Renal cortical epithelial cell (primary cell): ENCODE results near the gene STAC2. TPM values are rescaled to one million over a fixed set of nuclear protein-coding genes. Genes with fewer than 3 reads are reported as not detected.
"Not testable (repeated sequence)": the region's sequence is repeated elsewhere in the genome, so short reads cannot be mapped to it uniquely, and the experiment has no call there.

ENCODE experiments used
- DNase-seq: peaks from one replicate; pipeline ENCODE4 v3.0.0-alpha.2; 2011; ENCODE audit warnings: low read depth
- total RNA-seq: library from RNA; depleted of rRNA; stranded (reverse); fragments of >200 nt; gene quantifications from 2 replicates; pipeline ENCODE4 v1.2.3, GENCODE V29; 2014

Gene STAC2
- total RNA-seq, 1 donor from 2014 or later = 44.7 TPM

DNA sequence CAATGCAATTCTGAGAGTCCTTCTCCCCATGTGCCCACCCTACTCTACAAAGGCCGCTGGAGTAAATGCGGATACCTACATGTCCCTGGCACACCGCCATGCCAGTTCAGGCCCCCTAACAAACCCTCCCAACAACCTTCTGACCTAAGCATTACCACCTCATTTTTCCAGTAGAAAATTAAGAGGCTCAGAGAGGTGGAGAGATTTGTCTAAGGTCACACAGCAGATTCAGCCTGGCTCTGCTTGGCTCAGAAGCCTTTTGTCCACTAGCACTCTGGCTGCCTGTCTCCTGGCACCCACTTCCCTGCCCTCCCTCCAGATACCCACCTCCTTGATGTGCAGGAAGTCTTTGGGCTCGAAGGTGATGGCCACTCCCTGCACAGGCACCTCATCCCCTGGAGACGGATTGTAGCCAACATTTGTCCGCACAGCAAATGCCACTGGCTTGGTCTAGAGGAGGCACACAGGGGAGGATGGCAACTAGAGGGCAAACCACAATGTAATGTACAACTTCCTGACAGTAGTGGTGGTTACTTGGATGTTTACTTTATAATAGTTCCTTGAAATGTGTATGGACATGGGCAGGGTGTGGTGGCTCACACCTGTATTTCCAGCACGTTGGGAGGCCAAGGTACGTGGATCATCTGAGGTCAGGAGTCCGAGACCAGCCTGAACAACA, 38.5 kb downstream of the STAC2 start:
- DNase-seq = no peak

GRCh38 chr17:39186481-39187002, 39.2 kb downstream of the STAC2 start:
- DNase-seq = no peak

- DNase-seq = no peak
Measured at GRCh38 chr17:39183720-39184119, 42.0 kb downstream of the STAC2 start.

GRCh38 chr17:39183045-39183444, 42.7 kb downstream of the STAC2 start:
- DNase-seq = no peak

GRCh38 chr17:39181303-39181702, 44.4 kb downstream of the STAC2 start:
- DNase-seq = no peak

GRCh38 chr17:39178536-39178935, 47.2 kb downstream of the STAC2 start:
- DNase-seq = peak; percentile 50

GRCh38 chr17:39177256-39177655, 48.5 kb downstream of the STAC2 start:
- DNase-seq = no peak

DNA sequence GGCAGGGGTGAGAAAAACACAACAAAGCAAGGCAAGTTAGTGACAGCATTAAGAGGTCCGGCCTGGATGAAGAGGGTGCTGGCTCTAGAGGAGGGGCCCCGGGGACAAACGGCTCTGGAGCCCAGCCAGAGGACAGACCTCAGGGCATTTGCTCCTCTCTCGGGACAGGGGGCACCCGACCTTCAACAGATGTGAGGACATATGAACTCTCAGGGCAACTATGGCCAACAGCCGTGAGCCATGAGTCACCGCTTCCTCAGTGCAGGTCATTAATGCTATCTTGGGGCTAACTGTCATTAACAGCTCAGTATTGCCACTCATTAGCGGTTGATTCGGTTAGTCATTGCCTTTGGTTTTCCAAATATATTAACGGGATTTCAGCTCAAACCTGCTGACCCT, 50.1 kb downstream of the STAC2 start:
- peak; percentile 68 for DNase-seq

DNA sequence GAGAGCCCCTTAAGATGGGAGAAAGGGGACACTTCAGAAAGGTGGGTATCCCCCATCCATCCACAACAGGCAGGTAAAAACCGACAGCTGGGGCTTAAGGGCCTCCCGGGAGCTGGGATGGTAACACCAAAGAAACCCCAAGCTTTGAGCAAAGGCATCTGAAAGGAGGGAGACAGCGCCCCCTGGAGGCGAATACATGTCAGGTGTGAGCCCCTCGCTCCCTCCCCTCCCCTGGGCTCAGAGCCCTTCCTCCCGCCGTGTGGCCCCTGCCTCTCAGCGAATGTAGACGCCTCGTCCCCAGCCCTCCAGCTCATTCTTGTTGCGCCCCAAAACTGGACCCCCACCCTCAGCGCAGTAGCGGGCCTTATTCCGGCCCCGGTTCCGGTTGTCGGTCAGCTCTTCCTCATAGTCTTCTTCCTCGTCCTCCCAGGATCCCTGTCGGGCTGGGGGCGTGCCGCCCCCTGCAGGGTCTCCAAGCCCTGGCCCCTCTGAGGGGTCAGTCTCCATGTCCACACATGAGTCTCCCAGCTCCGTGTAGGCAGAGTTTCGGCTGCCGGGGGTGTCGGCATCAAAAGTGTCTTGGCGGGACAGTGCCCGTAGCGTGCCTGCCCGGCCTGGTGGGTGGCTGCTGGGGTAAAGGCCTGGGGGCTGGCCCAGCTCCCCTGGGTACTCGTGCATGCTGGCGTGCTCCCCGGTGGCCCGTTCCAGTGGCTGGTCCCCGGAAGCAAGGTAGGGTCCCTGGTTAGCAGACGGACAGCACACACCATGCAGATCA, 50.6 kb downstream of the STAC2 start:
- peak; percentile 19 for DNase-seq

DNA sequence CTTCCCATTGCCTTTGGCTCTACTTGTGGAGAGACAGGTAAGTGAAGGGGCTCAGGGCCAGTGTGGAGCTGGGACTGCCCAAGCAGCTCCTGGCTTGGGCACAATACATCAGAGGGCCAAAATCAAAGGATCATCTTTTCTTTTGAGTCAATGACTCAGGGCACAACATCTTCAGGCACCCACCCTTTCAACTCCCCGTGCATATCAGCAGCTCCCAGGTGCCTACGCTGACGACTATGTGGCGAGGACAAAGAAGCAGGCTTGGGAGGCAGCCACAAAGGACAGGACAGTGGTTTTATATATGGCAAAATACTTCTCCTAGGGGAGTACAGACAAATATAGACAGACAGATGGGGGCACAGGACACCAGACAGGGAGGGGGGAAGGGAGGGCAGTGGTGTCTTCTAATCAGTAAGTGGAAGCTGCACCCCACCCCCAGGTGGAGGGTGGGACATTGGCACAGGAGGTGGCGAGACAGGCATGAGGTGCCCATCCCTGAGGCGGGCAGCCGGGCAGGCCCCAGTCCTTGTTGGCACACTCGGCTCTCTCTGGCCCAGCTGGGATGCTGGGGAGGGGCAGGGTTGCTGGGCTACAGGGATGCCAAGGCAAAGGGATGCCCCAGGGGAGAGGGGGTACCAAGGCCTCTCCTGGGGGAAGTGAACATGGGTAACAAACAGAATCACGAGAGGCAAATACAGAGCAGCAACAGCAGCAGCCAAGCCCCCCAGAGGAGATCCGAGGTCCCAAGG, 52.0 kb downstream of the STAC2 start:
- no peak for DNase-seq

DNA sequence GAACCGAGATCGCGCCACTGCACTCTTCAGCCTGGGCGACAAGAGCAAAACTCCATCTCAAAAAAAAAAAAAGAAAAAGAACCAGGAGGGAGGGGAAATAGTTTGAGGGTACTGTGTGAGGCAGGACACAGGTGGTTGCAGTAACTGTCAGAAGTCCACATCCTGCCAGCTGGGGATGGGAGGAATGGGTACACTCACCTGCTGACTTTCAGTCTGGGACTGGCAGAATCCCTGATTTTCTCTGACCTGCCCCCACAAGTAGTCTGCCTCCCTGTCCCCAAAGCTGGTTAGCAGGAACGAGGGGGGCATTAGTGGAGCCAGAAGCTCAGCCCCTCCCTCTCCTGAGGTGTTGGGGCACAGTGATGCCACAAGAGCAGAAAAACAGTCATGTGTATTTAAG, 52.7 kb downstream of the STAC2 start:
- DNase-seq = no peak

GRCh38 chr17:39171933-39172332, 53.8 kb downstream of the STAC2 start:
- DNase-seq = no peak

GRCh38 chr17:39170558-39170957, 55.2 kb downstream of the STAC2 start:
- no peak for DNase-seq

DNA sequence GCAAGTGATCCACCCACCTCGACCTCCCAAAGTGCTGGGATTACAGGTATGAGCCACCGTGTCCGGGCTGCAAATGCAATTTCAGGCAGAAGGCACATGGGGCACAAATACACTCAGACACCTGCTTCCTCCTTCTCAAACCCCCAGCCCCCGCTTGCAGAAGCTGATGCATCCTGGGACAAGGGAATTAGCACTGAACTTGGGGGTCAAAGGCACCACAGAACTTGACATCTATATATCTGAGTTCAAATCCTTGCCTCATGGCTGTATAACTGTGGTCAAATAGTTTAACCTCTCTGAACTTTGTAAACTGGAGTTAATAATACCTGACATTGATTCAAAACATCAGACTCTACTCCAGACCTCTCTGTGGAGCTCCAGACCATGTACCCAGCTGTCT, 55.6 kb downstream of the STAC2 start:
- DNase-seq = no peak

DNA sequence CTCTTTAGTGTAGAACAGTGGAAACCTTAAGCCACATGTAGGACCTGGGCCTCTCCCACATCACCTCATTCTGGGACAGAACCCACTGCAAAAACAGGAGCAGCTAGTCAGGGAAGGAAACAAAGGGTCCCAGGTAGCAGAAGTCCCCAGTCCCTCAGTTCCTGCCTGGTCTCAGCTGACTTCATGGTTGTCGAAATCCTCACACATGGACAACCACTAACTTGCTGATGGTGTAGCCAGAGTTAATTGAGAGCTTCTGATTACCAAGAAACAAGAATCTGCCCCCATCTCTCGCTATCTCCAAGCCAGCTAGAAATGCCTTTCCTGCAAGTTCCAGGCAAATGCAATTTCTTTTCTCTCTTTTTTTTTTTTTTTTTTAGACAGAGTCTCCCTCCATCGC, 56.2 kb downstream of the STAC2 start:
- no peak for DNase-seq

- DNase-seq = no peak
Measured at GRCh38 chr17:39169101-39169500, 56.6 kb downstream of the STAC2 start.

DNA sequence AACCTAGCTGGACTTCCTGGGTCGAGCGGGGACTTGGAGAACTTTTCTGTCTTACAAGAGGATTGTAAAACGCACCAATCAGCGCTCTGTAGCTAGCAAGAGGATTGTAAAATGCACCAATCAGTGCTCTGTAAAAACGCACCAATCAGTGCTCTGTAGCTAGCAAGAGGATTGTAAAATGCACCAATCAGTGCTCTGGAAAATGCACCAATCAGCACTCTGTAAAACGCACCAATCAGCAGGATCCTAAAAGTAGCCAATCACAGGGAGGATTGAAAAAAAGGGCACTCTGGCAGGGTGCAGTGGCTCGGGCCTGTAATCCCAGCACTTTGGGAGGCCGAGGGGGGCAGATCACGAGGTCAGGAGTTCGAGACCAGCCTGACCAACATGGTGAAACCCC, 57.2 kb downstream of the STAC2 start:
- not testable (repeated sequence) for DNase-seq

- no peak for DNase-seq
Measured at GRCh38 chr17:39167476-39167875, 58.3 kb downstream of the STAC2 start.

DNA sequence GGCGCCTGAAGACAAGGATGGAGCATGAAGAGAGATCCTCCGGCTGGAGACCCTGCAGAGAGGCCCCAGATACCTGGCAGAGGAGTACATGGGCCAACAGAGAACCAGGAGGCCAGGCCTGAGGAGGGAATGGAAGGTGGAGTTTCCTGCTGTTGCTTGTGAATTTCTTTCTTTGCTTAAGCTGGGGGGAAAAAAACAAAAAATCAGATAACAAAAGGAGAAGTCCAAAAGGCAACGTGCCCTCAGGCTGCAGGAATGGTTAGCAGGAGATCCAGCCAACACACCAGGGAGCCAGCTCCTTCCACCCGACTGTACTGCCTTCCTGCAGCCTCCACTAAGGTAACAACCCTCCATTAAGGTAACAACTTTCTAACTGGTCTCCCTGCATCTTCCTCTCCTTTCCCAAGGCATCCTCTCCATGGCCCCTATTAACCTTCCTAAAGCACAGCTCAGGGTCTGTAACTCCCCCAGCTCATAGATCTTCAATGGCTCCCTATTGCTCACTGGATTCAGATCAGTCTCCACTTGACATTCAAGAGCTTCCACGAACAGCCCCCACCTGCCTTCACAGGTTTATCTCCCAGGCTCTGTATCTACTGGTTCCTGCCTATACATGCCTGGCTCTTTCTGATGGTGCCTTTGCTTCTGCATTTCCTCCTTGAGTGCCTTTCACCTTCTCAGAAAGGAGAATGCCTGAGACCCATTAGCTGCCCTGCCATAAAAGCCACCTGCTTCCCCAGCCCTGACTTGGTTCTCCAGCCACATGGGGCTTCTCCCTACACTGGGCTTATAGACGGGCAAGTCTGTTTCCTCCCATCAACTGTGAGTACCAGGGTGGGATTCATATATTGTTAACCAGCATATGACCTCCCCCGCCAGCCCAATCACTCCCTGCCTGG, 59.1 kb downstream of the STAC2 start:
- no peak for DNase-seq

- DNase-seq = no peak
Measured at GRCh38 chr17:39165841-39166349, 59.9 kb downstream of the STAC2 start, which contains the start of gene ARL5C. ARL5C (minus strand) TSS chr17:39166161; CDS start chr17:39165760, 401 bp downstream.
